A549 treated with AZD2906 at 1 μM for 4 hours (cell line): ENCODE results near the gene MAGEA6. TPM values are rescaled to one million over a fixed set of nuclear protein-coding genes. Genes with fewer than 3 reads are reported as not detected.

Experiments used
- total RNA-seq: library from RNA; stranded (reverse); fragments of 200-300 nt; extraction: Qiagen RNA extraction; gene quantifications from 5 replicates; pipeline ENCODE4 v1.2.3, GENCODE V29; 2022

MAGEA6 gene, protein sequence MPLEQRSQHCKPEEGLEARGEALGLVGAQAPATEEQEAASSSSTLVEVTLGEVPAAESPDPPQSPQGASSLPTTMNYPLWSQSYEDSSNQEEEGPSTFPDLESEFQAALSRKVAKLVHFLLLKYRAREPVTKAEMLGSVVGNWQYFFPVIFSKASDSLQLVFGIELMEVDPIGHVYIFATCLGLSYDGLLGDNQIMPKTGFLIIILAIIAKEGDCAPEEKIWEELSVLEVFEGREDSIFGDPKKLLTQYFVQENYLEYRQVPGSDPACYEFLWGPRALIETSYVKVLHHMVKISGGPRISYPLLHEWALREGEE
- total RNA-seq = 9.8 to 13.1 TPM (median 12.2 TPM) in 5 replicates

GRCh38 chrX:152769549-152770289 lies at the start of gene MAGEA6:
MAGEA6 (minus strand) TSS chrX:152769689; CDS start chrX:152767650, 2,039 bp downstream.

DNA sequence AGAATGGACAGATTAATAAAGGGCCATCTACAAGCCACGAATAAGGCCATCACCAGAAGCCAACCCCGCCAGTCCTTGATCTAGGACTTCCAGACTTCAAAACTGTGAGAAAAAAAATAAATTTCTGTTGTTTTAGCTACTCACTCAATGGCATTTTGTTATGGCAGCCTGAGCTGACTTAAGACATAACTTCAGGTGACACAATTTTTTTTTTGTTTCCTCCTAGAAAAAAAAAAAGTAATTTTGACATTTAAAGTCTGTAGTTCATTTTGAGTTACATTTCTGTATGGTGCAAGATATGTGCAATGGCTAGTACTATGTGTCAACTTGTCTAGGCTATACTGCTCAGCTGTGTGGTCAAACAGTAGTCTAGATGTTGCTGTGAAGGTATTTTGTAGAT lies 10.6 kb downstream of the MAGEA6 start, which contains the start of gene CSAG3:
CSAG3 (plus strand) TSS at position 301 of the 400 bp plus-strand sequence.

DNA sequence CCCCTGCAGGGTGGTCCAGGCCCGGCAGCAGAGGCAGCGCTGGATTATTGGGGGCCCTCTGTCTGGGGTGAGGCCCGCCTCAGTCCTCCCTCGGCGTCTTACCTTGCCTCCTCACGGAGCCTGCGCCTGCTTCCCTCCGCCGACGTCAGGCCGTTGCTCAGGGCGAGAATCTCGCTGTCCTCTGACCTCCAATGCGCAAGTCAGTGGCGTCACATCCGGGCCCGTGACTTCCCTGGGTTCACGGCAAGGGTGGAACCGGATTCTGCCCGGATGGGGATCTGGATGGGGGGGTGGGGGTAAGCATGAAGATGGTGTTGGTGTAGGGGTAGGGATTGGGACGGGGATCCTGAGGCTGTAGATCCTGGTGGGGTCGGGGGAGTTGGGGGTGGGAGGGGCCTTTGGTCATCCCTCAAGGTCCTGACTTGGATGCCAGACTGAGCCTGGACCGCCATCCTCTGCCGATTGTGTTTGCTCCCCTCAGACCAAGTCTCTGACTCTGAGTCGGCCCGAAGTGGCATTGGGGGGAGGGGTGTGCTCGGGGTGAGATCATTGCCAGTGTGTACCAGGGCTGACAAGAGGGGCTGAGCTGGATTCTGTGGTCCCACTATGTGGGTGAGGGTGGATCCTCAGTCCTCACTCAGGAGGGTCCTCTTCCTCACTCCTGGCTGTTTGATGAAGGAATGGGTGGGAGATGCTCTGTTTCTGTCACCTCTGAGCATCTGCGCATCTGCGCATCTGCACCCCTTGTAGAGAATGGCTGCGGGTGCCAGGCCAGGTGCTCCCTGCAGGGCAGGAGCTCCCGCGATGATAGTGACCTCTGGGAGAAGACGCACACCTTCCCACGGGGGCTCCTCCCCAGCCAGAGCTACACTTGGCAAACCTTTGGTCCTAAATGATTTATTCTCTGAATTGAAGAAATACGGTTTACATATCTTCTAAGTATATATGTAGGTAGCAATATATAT lies 15.5 kb downstream of the MAGEA6 start, which contains the start of gene MAGEA2:
MAGEA2 (minus strand) TSS at position 157 of the 965 bp plus-strand sequence. CDS start 2,479 bp downstream, outside the sequence.

GRCh38 chrX:152733261-152733975 lies 36.1 kb downstream of the MAGEA6 start, which contains the start of the genes CSAG1 and MAGEA12:
CSAG1 (minus strand) TSS chrX:152733721; CDS start chrX:152732460, 1,261 bp downstream.
MAGEA12 (plus strand) TSS chrX:152733757; CDS start chrX:152736162, 2,405 bp downstream.

Other genes with a start within 250 kb of the MAGEA6 start
- gene GABRQ, start 131.8 kb downstream of the MAGEA6 start, total RNA-seq = 0.15 to 0.24 TPM (median 0.21 TPM) in 5 replicates
- gene MAGEA3, start 70.9 kb downstream of the MAGEA6 start, total RNA-seq = 2.0 to 5.2 TPM (median 3.1 TPM) in 5 replicates
- not detected in 5 replicates for gene CSAG2, start 60.4 kb downstream of the MAGEA6 start, total RNA-seq
- gene MAGEA2B, start 55.1 kb downstream of the MAGEA6 start, total RNA-seq = 0.06 to 0.23 TPM in 2 of 5 replicates, not detected in the others
- 0.18 to 0.46 TPM (median 0.24 TPM) in 5 replicates for gene CSAG1, start 36.0 kb downstream of the MAGEA6 start, total RNA-seq
- 0.06 to 0.29 TPM (median 0.15 TPM) in 5 replicates for gene MAGEA12, start 35.9 kb downstream of the MAGEA6 start, total RNA-seq
- gene MAGEA2, start 15.8 kb downstream of the MAGEA6 start, total RNA-seq = 0.05 to 0.14 TPM (median 0.13 TPM) in 3 of 5 replicates, not detected in the others
- gene CSAG3, start 10.5 kb downstream of the MAGEA6 start, total RNA-seq = not detected in 5 replicates
- gene CETN2, start 61.1 kb upstream of the MAGEA6 start, total RNA-seq = 69.3 to 81.7 TPM (median 71.6 TPM) in 5 replicates
- 48.0 to 50.6 TPM (median 49.4 TPM) in 5 replicates for gene NSDHL, start 61.4 kb upstream of the MAGEA6 start, total RNA-seq
- gene ZNF185, start 128.4 kb upstream of the MAGEA6 start, total RNA-seq = 6.8 to 7.5 TPM (median 7.1 TPM) in 5 replicates
- 0.03 TPM in 1 of 5 replicates, not detected in the others for gene PNMA5, start 224.4 kb upstream of the MAGEA6 start, total RNA-seq